Panc1 (cell line): Measurements from ENCODE around the gene SFI1. TPM values are rescaled to one million over a fixed set of nuclear protein-coding genes. Genes with fewer than 3 reads are reported as not detected.
"Not testable (repeated sequence)": the region's sequence is repeated elsewhere in the genome, so short reads cannot be mapped to it uniquely, and the experiment has no call there.

Experiments used
- ATAC-seq: fragments of 200-7000 bp; cut with Tn5 transposase; 2 replicates; pipeline ENCODE4 v1.9.1; 2020; ENCODE audit warnings: mild to moderate bottlenecking, moderate library complexity
- BruUV-seq: library from RNA; stranded (reverse); fragments of 400-500 nt; replicated peaks from 2 replicates; lab custom pipeline; 2021; lab: Mats Ljungman, UMichigan
- CTCF ChIA-PET: fragments of 300-600 bp; sonication (Branson Sonifier 250); formaldehyde crosslinking; loops from one replicate; lab custom pipeline; 2022; ENCODE audit warnings: antibody characterized with exemption; lab: Charles Lee
- POLR2A ChIA-PET: fragments of 300-600 bp; sonication (Branson Sonifier 250); formaldehyde crosslinking; loops from one replicate; lab custom pipeline; 2022; ENCODE audit warnings: antibody characterized with exemption; lab: Charles Lee
- DNase-seq: peaks from one replicate; pipeline ENCODE4 v3.0.0-alpha.2; 2010; ENCODE audit warnings: low read depth, low spot score
- H3K27ac ChIP-seq: 2 replicates; pipeline ENCODE4 v1.5.1; 2011; ENCODE audit warnings: mild to moderate bottlenecking, low read length, inconsistent platforms
- H3K27me3 ChIP-seq: fragments of 200-500 bp; sonication (Bioruptor generic); 2 replicates; pipeline ENCODE4 v1.6.0; 2014; ENCODE audit warnings: low read length, inconsistent platforms; ENCODE audit not compliant: control insufficient read depth, insufficient read depth
- H3K36me3 ChIP-seq: fragments of 200-500 bp; sonication (Bioruptor generic); 2 replicates; pipeline ENCODE4 v1.5.1; 2014; ENCODE audit warnings: inconsistent platforms, mild to moderate bottlenecking, low read length, moderate library complexity; ENCODE audit not compliant: control insufficient read depth, insufficient read depth
- H3K4me1 ChIP-seq: 2 replicates; pipeline ENCODE4 v1.5.1; 2011; ENCODE audit warnings: inconsistent platforms, mild to moderate bottlenecking, low read length, moderate library complexity; ENCODE audit not compliant: control insufficient read depth, insufficient read depth
- H3K4me3 ChIP-seq, 2 experiments: 2 replicates each; pipeline ENCODE4 v1.5.1; 2011 to 2012; ENCODE audit warnings: low read depth in 2 of 2, low read length in 2 of 2, mild to moderate bottlenecking in 2 of 2, inconsistent platforms in 1 of 2, moderate library complexity in 1 of 2
- H3K9me3 ChIP-seq: fragments of 200-500 bp; sonication (Bioruptor generic); 2 replicates; pipeline ENCODE4 v1.5.1; 2014; ENCODE audit warnings: low read depth, mild to moderate bottlenecking, inconsistent platforms, low read length, moderate library complexity; ENCODE audit not compliant: control insufficient read depth, insufficient read depth
- CTCF ChIP-seq: fragments of 450-650 bp; IDR thresholded peaks from 2 replicates; pipeline ENCODE4 v1.5.1; 2017; ENCODE audit warnings: mild to moderate bottlenecking
- POLR2AphosphoS5 ChIP-seq: IDR thresholded peaks from 2 replicates; pipeline ENCODE4 v1.6.1; 2012; ENCODE audit warnings: mild to moderate bottlenecking, low read depth, low read length, moderate library complexity
- REST ChIP-seq, 2 experiments: IDR thresholded peaks; 2 replicates each; pipeline ENCODE4 v1.6.1; 2011 to 2012; ENCODE audit warnings: low read depth in 2 of 2, control low read depth in 1 of 2, low read length in 1 of 2, mild to moderate bottlenecking in 1 of 2, moderate library complexity in 1 of 2; ENCODE audit not compliant: insufficient read depth in 1 of 2
- SIN3A ChIP-seq: IDR thresholded peaks from 2 replicates; pipeline ENCODE4 v1.6.1; 2012; ENCODE audit warnings: low read depth, mild to moderate bottlenecking, low read length, moderate library complexity, borderline replicate concordance; ENCODE audit not compliant: insufficient read depth
- TCF7L2 ChIP-seq: IDR thresholded peaks from 2 replicates; pipeline ENCODE4 v1.6.1; 2011; ENCODE audit warnings: mild to moderate bottlenecking, low read depth, low read length, inconsistent platforms
- in situ Hi-C: cut with HindIII; loops from 2 replicates; pipeline ENCODE4 v1.10.0; 2016; ENCODE audit warnings: low sequenced_read_pairs, low pct_unique_long_range_greater_than_20kb
- intact Hi-C: fragments of 100-400 bp; cut with micrococcal nuclease; formaldehyde crosslinking; loops from one replicate; pipeline ENCODE4 v1.10.0; 2022; ENCODE audit not compliant: unreplicated experiment
- total RNA-seq: library from RNA; stranded (reverse); gene quantifications from one replicate; pipeline ENCODE4 v1.2.1, GENCODE V29; 2021; ENCODE audit not compliant: unreplicated experiment

SFI1 gene
- total RNA-seq, 1 experiment from 2014 or later = 29.9 TPM

- no peaks in the 10 kb centered on the region for H3K36me3 ChIP-seq
- in situ Hi-C loops = no loop called here
- ChIA-PET POLR2A (no interaction called here), CTCF (no interaction called here)
- H3K27ac ChIP-seq = no peak overlapping the region
- TF ChIP-seq REST (IDR thresholded peaks at IDR 0.05; ENCODE audit: insufficient read depth in 1 of 2, low read depth in 2 of 2, low read length in 1 of 2) (no peak), POLR2AphosphoS5 (no peak), SIN3A (no peak), TCF7L2 (no peak), CTCF (no peak)
- no peaks in the 10 kb centered on the region for H3K9me3 ChIP-seq
- H3K4me3 ChIP-seq = no peak overlapping the region
- no peaks in the 10 kb centered on the region for H3K27me3 ChIP-seq
- DNase-seq = no peak
- H3K4me1 ChIP-seq = no peaks in the 10 kb centered on the region
- no TSS peak for BruUV-seq
- no peak for ATAC-seq
- intact Hi-C loops = no loop called here
These were observed 42.5 kb downstream of the SFI1 start for GRCh38 chr22:31538815-31539214.

- intact Hi-C loops, POLR2A ChIA-PET, ATAC-seq, H3K9me3 ChIP-seq, H3K4me1 ChIP-seq, H3K27me3 ChIP-seq, H3K27ac ChIP-seq, in situ Hi-C loops, BruUV-seq, H3K36me3 ChIP-seq, CTCF ChIA-PET, DNase-seq, H3K4me3 ChIP-seq: not testable (repeated sequence)
These were observed 43.8 kb downstream of the SFI1 start for GRCh38 chr22:31540166-31540565.

GRCh38 chr22:31540966-31541365 lies 44.6 kb downstream of the SFI1 start:
- H3K27me3 ChIP-seq = no peaks in the 10 kb centered on the region
- no peak overlapping the region for H3K27ac ChIP-seq
- no peak for ATAC-seq
- ChIA-PET POLR2A (no interaction called here), CTCF (no interaction called here)
- no peaks in the 10 kb centered on the region for H3K36me3 ChIP-seq
- H3K4me1 ChIP-seq = no peaks in the 10 kb centered on the region
- BruUV-seq = no TSS peak
- TF ChIP-seq REST (IDR thresholded peaks at IDR 0.05; ENCODE audit: insufficient read depth in 1 of 2, low read depth in 2 of 2, low read length in 1 of 2) (no peak), POLR2AphosphoS5 (no peak), TCF7L2 (no peak), CTCF (no peak)
- in situ Hi-C loops = no loop called here
- no peak overlapping the region for H3K4me3 ChIP-seq
- intact Hi-C loops = no loop called here
- no peaks in the 10 kb centered on the region for H3K9me3 ChIP-seq
- DNase-seq = no peak
